Activated CD4-positive, alpha-beta T cell treated with anti-CD3 and anti-CD28 coated beads, Interleukin-2, Interleukin-6, amounts not matched to agents 100 ng/mL and 50 ng/mL, durations not matched to agents 16 hours and 8 hours (primary cell): Measurements from ENCODE around the gene MYLK3.
A peak's percentile ranks its signal among the peaks of the same experiment; 100 is the strongest.
"Not testable (repeated sequence)": the region's sequence is repeated elsewhere in the genome, so short reads cannot be mapped to it uniquely, and the experiment has no call there.

ENCODE experiments used
- DNase-seq: peaks from one replicate; pipeline ENCODE4 v3.0.0-alpha.2; 2020

Gene MYLK3

GRCh38 chr16:46747777-46748651 is at the start of gene MYLK3:
Gene MYLK3 (minus strand): TSS chr16:46748344. CDS start chr16:46748193, 151 bp downstream.
- DNase-seq, result no peak

GRCh38 chr16:46797501-46797900 is 49.4 kb upstream of the MYLK3 start:
- DNase-seq, result no peak

GRCh38 chr16:46796764-46797269 is 48.7 kb upstream of the MYLK3 start:
- no peak for DNase-seq

GRCh38 chr16:46793841-46794240 is 45.7 kb upstream of the MYLK3 start:
- DNase-seq, result no peak

- DNase-seq, result no peak
Measured at GRCh38 chr16:46790599-46791270, 42.6 kb upstream of the MYLK3 start.

GRCh38 chr16:46789499-46790414 is 41.6 kb upstream of the MYLK3 start:
- DNase-seq, result peak; percentile 87

GRCh38 chr16:46788891-46789474 is 40.8 kb upstream of the MYLK3 start:
- DNase-seq, result no peak

- no peak for DNase-seq
Measured at GRCh38 chr16:46787909-46788308, 39.8 kb upstream of the MYLK3 start.

GRCh38 chr16:46785076-46785845 is 37.1 kb upstream of the MYLK3 start:
- DNase-seq, result no peak

GRCh38 chr16:46784569-46784968 is 36.4 kb upstream of the MYLK3 start:
- DNase-seq, result not testable (repeated sequence)

- DNase-seq, result peak; percentile 59
Measured at GRCh38 chr16:46783800-46784199, 35.7 kb upstream of the MYLK3 start.

GRCh38 chr16:46782320-46782719 is 34.2 kb upstream of the MYLK3 start:
- no peak for DNase-seq

GRCh38 chr16:46777804-46778203 is 29.7 kb upstream of the MYLK3 start:
- DNase-seq, result no peak

GRCh38 chr16:46775214-46775613 is 27.1 kb upstream of the MYLK3 start:
- no peak for DNase-seq

GRCh38 chr16:46774743-46775177 is 26.6 kb upstream of the MYLK3 start:
- DNase-seq, result no peak

- no peak for DNase-seq
Measured at GRCh38 chr16:46772463-46772862, 24.3 kb upstream of the MYLK3 start.

GRCh38 chr16:46768809-46769208 is 20.7 kb upstream of the MYLK3 start:
- DNase-seq, result no peak

GRCh38 chr16:46765050-46765449 is 16.9 kb upstream of the MYLK3 start:
- DNase-seq, result no peak

- DNase-seq, result no peak
Measured at GRCh38 chr16:46763147-46763546, 15.0 kb upstream of the MYLK3 start.

- DNase-seq, result no peak
Measured at GRCh38 chr16:46762583-46762982, 14.4 kb upstream of the MYLK3 start.

- DNase-seq, result no peak
Measured at GRCh38 chr16:46759309-46759708, 11.2 kb upstream of the MYLK3 start.
